HG03378 (cell line): ENCODE data around the gene MOAP1.
"Not testable (repeated sequence)": the region's sequence is repeated elsewhere in the genome, so short reads cannot be mapped to it uniquely, and the experiment has no call there.

ENCODE experiments used
- ATAC-seq: cut with Tn5 transposase; IDR thresholded peaks from one replicate; pipeline ENCODE4 v1.9.1; 2021; ENCODE audit warnings: mild to moderate bottlenecking, moderate library complexity; ENCODE audit not compliant: unreplicated experiment

The MOAP1 gene

GRCh38 chr14:93186466-93186865 lies 1.8 kb upstream of the MOAP1 start:
- no peak for ATAC-seq

GRCh38 chr14:93185349-93185720 lies 638 bp upstream of the MOAP1 start:
- ATAC-seq = peak; percentile 21

GRCh38 chr14:93183596-93184317 lies 940 bp downstream of the MOAP1 start:
- no peak for ATAC-seq

- ATAC-seq = no peak
Measured at GRCh38 chr14:93175492-93175891, 9.2 kb downstream of the MOAP1 start.

- ATAC-seq = not testable (repeated sequence)
Measured at GRCh38 chr14:93174731-93175130, 10.0 kb downstream of the MOAP1 start.

- no peak for ATAC-seq
Measured at GRCh38 chr14:93173943-93174395, 10.7 kb downstream of the MOAP1 start.

GRCh38 chr14:93171376-93171775 lies 13.3 kb downstream of the MOAP1 start:
- ATAC-seq = no peak

GRCh38 chr14:93170141-93170540 lies 14.6 kb downstream of the MOAP1 start:
- not testable (repeated sequence) for ATAC-seq

GRCh38 chr14:93169619-93170018 lies 15.1 kb downstream of the MOAP1 start:
- ATAC-seq = not testable (repeated sequence)

GRCh38 chr14:93168610-93169009 lies 16.1 kb downstream of the MOAP1 start:
- not testable (repeated sequence) for ATAC-seq

GRCh38 chr14:93165271-93166265 lies 19.1 kb downstream of the MOAP1 start:
- ATAC-seq = not testable (repeated sequence)

GRCh38 chr14:93163564-93163963 lies 21.1 kb downstream of the MOAP1 start:
- no peak for ATAC-seq

GRCh38 chr14:93161411-93161940 lies 23.2 kb downstream of the MOAP1 start:
- no peak for ATAC-seq

GRCh38 chr14:93160353-93160801 lies 24.3 kb downstream of the MOAP1 start:
- ATAC-seq = no peak

GRCh38 chr14:93159625-93160352 lies 24.9 kb downstream of the MOAP1 start:
- not testable (repeated sequence) for ATAC-seq

- ATAC-seq = not testable (repeated sequence)
Measured at GRCh38 chr14:93158349-93158748, 26.3 kb downstream of the MOAP1 start.

GRCh38 chr14:93156693-93157369 lies 27.9 kb downstream of the MOAP1 start:
- ATAC-seq = no peak

- no peak for ATAC-seq
Measured at GRCh38 chr14:93155667-93156066, 29.0 kb downstream of the MOAP1 start.

- ATAC-seq = no peak
Measured at GRCh38 chr14:93153121-93153520, 31.6 kb downstream of the MOAP1 start.
